GM12873 (cell line): Measurements from ENCODE around the gene GRK5.

ENCODE experiments used
- CTCF ChIP-seq: IDR thresholded peaks from 2 replicates; pipeline ENCODE4 v1.5.1; 2012; ENCODE audit warnings: low read depth, mild to moderate bottlenecking, moderate library complexity, low read length, control low read depth; ENCODE audit not compliant: insufficient read depth; ENCODE audit errors: missing control alignments

The GRK5 gene

GRCh38 chr10:119190353-119190752, 17.0 kb upstream of the GRK5 start:
- no peak for TF ChIP-seq CTCF

GRCh38 chr10:119190954-119191785, 16.2 kb upstream of the GRK5 start:
- no peak for TF ChIP-seq CTCF

- TF ChIP-seq CTCF, result no peak
Observed at GRCh38 chr10:119191881-119192280, 15.5 kb upstream of the GRK5 start.

GRCh38 chr10:119197921-119198320, 9.4 kb upstream of the GRK5 start:
- TF ChIP-seq CTCF, result no peak

DNA sequence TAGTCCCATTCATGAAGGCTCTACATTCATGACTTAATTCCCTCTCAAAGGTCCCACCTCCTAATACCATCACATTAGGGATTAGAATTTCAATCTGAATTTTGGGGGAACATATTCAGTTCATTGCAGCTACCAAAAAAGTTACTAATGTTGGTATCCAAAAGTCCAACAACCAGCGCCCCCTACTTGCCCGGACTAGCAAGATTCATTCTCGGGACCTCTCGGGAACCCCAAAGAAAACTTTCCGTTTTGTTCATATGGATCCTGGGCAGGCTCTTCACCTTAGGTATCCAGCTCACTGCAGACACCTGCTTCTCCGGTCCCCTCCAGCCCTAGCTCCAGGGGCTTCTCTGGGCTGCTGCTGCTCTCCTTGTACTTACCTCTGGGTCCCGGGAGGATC, 8.9 kb upstream of the GRK5 start:
- peak; percentile 67 for TF ChIP-seq CTCF

DNA sequence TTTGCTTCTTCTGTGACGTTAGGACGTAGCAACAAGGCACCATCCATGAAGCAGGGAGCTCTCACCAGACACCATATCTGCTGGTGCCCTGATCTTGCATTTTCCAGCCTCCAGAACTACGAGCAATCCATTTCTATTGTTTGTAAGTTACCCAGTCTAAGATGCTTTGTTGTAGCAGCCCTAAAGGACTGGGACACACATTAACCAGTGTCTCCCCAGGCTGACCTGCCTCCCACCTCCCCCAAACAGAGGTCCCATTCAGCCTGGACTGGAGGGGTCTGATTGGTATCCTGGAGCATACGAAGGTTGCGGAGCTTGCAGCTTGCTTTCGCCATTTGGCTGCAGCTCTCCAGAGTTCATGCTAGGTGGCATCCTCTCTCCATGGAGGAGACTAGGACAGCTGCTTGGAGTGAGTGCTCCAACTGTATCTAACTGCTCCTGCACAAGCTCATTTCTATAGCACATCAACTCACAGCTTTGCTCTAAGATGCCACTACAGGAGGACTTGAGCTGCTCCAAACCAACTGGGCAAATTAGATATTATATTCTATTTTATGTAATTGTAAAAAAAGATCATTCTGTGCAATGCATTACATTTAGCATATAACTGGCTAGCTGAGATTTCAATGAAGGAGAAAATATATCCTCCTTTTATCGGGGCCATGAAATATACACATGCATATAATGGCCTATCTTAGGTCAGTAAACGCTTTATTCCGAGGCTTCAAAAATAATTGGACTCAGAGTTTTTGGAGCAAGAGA, 8.0 kb upstream of the GRK5 start:
- TF ChIP-seq CTCF, result peak; percentile 86

GRCh38 chr10:119201233-119201632, 6.1 kb upstream of the GRK5 start:
- no peak for TF ChIP-seq CTCF
